Nephron progenitor cell (in vitro differentiated cells): ENCODE data around the gene GALNT6.

Experiments
- DNase-seq: peaks from one replicate; pipeline ENCODE4 v3.0.0; 2021
- H3K27ac Mint-ChIP-seq: 2 replicates; pipeline ENCODE4 v1.8.0; 2021; ENCODE audit warnings: mild to moderate bottlenecking, moderate library complexity, mixed read lengths
- H3K27me3 Mint-ChIP-seq: 2 replicates; pipeline ENCODE4 v1.8.0; 2021; ENCODE audit warnings: mild to moderate bottlenecking, low read depth, mixed read lengths; ENCODE audit not compliant: poor library complexity
- H3K36me3 Mint-ChIP-seq: 2 replicates; pipeline ENCODE4 v1.8.0; 2021; ENCODE audit warnings: low read depth, mixed read lengths
- H3K4me1 Mint-ChIP-seq: 2 replicates; pipeline ENCODE4 v1.8.0; 2021; ENCODE audit warnings: mixed read lengths
- H3K4me3 Mint-ChIP-seq: 2 replicates; pipeline ENCODE4 v1.8.0; 2021; ENCODE audit warnings: mild to moderate bottlenecking, moderate library complexity, mixed read lengths
- H3K9me3 Mint-ChIP-seq: 2 replicates; pipeline ENCODE4 v1.8.0; 2021; ENCODE audit warnings: mild to moderate bottlenecking, moderate library complexity, mixed read lengths
- TF ChIP-seq, protein P1 (sequence below): fragments of 200-600 bp; sonication (generic); IDR thresholded peaks from 2 replicates; pipeline ENCODE4 v1.5.0; 2021; ENCODE audit warnings: antibody characterized with exemption

Gene GALNT6

DNA sequence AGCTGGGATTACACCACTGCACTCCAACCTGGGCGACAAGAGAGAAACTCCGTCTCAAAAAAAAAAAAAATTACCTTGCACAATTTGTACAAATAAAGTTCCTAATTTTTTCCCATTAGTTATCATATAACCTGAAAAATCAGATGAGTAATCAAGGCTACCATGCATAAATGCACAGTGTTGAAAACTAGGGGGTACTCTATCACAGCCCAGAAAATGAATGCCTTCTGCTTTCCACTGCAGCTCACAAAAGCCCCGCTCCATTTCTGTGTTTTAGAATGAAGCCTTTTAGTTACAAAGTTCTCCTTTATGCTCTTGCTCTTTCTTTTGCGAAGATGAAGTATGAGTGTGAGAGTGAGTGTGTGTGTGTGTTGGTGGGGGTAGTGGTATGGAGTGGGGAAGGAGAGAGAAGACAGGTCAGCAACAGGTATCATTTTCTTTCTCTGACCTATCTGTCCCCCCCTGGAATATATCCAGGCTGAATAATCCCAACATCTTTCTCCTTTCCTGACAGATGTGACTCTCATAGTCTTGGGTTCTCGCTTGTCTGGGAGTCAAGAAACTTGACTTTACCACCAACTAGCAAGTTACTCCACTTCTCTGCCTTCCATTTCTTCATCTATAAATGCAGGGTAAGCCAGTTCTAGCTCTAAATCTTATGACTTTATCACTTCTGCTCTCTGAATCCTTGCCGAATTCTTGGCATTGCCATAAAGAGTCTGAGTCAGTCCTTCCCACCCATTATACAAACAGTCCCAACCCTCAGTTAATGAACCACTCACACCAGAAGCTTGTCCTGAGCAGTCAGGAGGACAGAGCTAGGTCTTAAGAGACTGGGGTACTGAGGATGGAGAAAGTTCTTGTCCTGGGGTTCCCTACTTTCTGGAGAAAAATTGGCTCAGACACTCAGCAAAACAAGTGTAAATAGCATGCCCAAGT lies 83.3 kb downstream of the GALNT6 start:
- Mint-ChIP-seq H3K27me3 (peaks cover 11% of the 10 kb centered on the region), H3K27ac (no peak overlapping the region), H3K4me3 (no peak overlapping the region), H3K9me3 (no peaks in the 10 kb centered on the region), H3K36me3 (no peaks in the 10 kb centered on the region), H3K4me1 (peaks cover 14% of the 10 kb centered on the region)
- TF ChIP-seq, protein P1, sequence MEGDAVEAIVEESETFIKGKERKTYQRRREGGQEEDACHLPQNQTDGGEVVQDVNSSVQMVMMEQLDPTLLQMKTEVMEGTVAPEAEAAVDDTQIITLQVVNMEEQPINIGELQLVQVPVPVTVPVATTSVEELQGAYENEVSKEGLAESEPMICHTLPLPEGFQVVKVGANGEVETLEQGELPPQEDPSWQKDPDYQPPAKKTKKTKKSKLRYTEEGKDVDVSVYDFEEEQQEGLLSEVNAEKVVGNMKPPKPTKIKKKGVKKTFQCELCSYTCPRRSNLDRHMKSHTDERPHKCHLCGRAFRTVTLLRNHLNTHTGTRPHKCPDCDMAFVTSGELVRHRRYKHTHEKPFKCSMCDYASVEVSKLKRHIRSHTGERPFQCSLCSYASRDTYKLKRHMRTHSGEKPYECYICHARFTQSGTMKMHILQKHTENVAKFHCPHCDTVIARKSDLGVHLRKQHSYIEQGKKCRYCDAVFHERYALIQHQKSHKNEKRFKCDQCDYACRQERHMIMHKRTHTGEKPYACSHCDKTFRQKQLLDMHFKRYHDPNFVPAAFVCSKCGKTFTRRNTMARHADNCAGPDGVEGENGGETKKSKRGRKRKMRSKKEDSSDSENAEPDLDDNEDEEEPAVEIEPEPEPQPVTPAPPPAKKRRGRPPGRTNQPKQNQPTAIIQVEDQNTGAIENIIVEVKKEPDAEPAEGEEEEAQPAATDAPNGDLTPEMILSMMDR, result no peak
- DNase-seq, result no peak

GRCh38 chr12:51306507-51306906 lies 84.7 kb downstream of the GALNT6 start:
- H3K4me3 Mint-ChIP-seq, result no peak overlapping the region
- peaks cover 14% of the 10 kb centered on the region for H3K4me1 Mint-ChIP-seq
- no peak for DNase-seq
- no peaks in the 10 kb centered on the region for H3K36me3 Mint-ChIP-seq
- H3K27ac Mint-ChIP-seq, result no peak overlapping the region
- TF ChIP-seq, protein P1, result no peak
- H3K9me3 Mint-ChIP-seq, result no peaks in the 10 kb centered on the region
- peaks cover 14% of the 10 kb centered on the region for H3K27me3 Mint-ChIP-seq
